PFSK-1 (cell line): ENCODE data around the gene DIAPH1.

ENCODE experiments used
- POLR2AphosphoS5 ChIP-seq: IDR thresholded peaks from 2 replicates; pipeline ENCODE4 v1.6.1; 2012; ENCODE audit warnings: low read depth, mild to moderate bottlenecking, control low read depth, low read length, moderate library complexity
- REST ChIP-seq, 2 experiments: IDR thresholded peaks; 2 replicates each; pipeline versions ENCODE4 v1.6.1 to v1.8.0; 2011 to 2012; ENCODE audit warnings: low read depth in 2 of 2, low read length in 2 of 2, control low read depth in 1 of 2, inconsistent platforms in 1 of 2, mild to moderate bottlenecking in 1 of 2, moderate library complexity in 1 of 2; ENCODE audit not compliant: insufficient read depth in 1 of 2
- SIN3A ChIP-seq: IDR thresholded peaks from 2 replicates; pipeline ENCODE4 v1.6.1; 2012; ENCODE audit warnings: mild to moderate bottlenecking, low read length, moderate library complexity, borderline replicate concordance; ENCODE audit not compliant: insufficient read depth
- TAF1 ChIP-seq: IDR thresholded peaks from 2 replicates; pipeline ENCODE4 v1.6.1; 2012; ENCODE audit warnings: low read length, control low read depth, borderline replicate concordance; ENCODE audit not compliant: insufficient read depth

- TF ChIP-seq TAF1 (no peak), REST (IDR thresholded peaks at IDR 0.05; ENCODE audit: insufficient read depth in 1 of 2, low read depth in 2 of 2, low read length in 2 of 2) (no peak), POLR2AphosphoS5 (no peak), SIN3A (no peak)
Observed at GRCh38 chr5:141516672-141517025, 102.2 kb downstream of the DIAPH1 start.
